Neutrophil (primary cell): ENCODE data around the gene MRPL37.

Source experiments
- H3K27ac ChIP-seq: fragments of 200-600 bp; sonication (generic); 2 replicates; pipeline ENCODE4 v1.5.1; 2016; ENCODE audit warnings: mild to moderate bottlenecking, moderate library complexity
- H3K27me3 ChIP-seq: fragments of 200-600 bp; sonication (generic); 2 replicates; pipeline ENCODE4 v1.6.0; 2016; ENCODE audit warnings: mild to moderate bottlenecking
- H3K36me3 ChIP-seq: fragments of 200-600 bp; sonication (generic); 2 replicates; pipeline ENCODE4 v1.5.1; 2017
- H3K4me1 ChIP-seq, 2 experiments: fragments of 200-600 bp in 1 of 2; sonication (generic) in 1 of 2; 1 replicate in 1 of 2; 2 replicates in 1 of 2; pipeline versions ENCODE4 v1.5.1 to v1.6.1; 2013 to 2016; ENCODE audit warnings: low read depth in 1 of 2, low read length in 1 of 2, mild to moderate bottlenecking in 1 of 2, moderate library complexity in 1 of 2; ENCODE audit not compliant: control insufficient read depth in 1 of 2, insufficient read depth in 1 of 2
- H3K4me3 ChIP-seq, 2 experiments: fragments of 200-600 bp in 1 of 2; sonication (generic) in 1 of 2; 1 replicate in 1 of 2; 2 replicates in 1 of 2; pipeline ENCODE4 v1.5.1; 2013 to 2016; ENCODE audit warnings: low read depth in 1 of 2, low read length in 1 of 2, mild to moderate bottlenecking in 1 of 2, moderate library complexity in 1 of 2
- H3K9me3 ChIP-seq: fragments of 200-600 bp; sonication (generic); 2 replicates; pipeline ENCODE4 v1.5.1; 2016
- TF ChIP-seq, protein P1 (sequence below): fragments of 200-600 bp; sonication (generic); IDR thresholded peaks from 2 replicates; pipeline ENCODE4 v1.5.1; 2016; ENCODE audit warnings: antibody characterized with exemption

Gene MRPL37

DNA sequence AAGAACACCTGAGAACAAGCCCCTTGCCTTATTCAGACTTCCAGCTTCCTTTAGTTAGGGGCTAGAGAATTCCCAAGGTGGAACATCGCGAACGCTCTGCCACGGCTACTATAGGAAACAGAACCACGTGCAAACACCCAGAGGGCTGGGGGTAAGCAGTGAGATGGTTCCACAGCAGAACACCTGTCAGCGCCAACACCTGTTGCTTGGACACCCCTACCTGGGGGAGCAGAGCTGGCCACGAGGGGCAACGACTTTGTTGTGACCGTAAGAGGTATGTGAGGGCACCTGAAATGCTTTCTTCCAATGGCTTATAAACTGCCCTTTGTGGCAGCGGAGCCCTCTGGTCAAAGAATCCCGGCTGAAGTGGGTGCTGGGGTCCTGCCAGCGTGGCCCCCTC is 50.7 kb downstream of the MRPL37 start:
- H3K4me1 ChIP-seq, result no peaks in the 10 kb centered on the region
- H3K27me3 ChIP-seq, result no peaks in the 10 kb centered on the region
- H3K4me3 ChIP-seq, result no peak overlapping the region
- TF ChIP-seq, protein P1, sequence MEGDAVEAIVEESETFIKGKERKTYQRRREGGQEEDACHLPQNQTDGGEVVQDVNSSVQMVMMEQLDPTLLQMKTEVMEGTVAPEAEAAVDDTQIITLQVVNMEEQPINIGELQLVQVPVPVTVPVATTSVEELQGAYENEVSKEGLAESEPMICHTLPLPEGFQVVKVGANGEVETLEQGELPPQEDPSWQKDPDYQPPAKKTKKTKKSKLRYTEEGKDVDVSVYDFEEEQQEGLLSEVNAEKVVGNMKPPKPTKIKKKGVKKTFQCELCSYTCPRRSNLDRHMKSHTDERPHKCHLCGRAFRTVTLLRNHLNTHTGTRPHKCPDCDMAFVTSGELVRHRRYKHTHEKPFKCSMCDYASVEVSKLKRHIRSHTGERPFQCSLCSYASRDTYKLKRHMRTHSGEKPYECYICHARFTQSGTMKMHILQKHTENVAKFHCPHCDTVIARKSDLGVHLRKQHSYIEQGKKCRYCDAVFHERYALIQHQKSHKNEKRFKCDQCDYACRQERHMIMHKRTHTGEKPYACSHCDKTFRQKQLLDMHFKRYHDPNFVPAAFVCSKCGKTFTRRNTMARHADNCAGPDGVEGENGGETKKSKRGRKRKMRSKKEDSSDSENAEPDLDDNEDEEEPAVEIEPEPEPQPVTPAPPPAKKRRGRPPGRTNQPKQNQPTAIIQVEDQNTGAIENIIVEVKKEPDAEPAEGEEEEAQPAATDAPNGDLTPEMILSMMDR, result no peak
- H3K36me3 ChIP-seq, result peaks cover 6% of the 10 kb centered on the region
- no peaks in the 10 kb centered on the region for H3K9me3 ChIP-seq
- H3K27ac ChIP-seq, result no peak overlapping the region

DNA sequence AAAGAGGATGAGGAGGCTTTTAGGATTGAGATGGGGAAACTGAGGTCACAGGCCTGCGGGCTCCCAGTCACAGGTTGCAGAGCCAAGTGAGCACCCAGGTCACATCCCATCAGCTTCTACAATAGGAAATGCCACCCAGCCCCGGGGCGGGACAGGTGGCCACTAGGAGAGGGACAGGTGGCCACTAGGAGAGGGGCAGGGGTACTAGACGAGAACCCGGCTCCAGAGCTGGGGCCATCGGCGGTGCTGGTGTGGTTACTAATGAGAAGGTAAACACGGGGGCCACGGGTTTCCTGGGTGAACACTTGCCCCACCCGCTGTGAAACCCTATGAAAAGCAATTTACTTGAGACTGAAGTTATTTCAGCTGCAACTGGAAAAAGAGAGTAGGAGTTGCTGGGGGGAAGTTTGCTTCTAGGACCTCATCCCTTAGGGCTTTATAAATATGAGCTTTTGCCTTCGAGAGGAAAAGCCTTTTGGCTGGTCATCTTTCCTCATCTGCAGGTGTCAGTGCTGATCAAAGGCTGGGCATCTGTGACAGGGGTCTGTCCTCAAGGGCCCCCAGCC is 52.5 kb downstream of the MRPL37 start:
- Histone ChIP-seq H3K4me1 (no peaks in the 10 kb centered on the region), H3K36me3 (peaks cover 6% of the 10 kb centered on the region)

DNA sequence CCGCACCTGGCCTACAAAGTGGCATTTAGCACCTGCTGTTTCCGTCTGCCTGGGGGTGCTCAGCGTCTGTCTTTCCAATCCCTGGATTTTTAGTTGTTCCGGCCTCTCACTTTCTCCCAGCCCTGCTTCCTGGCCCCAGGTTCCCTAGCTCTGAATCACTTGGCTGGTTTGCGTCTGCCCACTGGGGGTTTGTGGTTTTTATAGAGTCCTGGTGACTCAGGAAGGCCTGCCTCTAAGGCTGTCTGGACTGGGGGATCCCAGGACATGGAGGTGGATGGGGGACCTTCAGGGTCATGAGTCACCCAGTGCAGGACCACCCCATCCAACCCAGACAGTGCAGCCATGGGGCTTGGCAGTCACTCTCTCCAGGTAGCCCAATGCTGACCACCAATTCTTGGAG is 53.5 kb downstream of the MRPL37 start:
- Histone ChIP-seq H3K27ac (no peak overlapping the region), H3K27me3 (no peaks in the 10 kb centered on the region), H3K9me3 (no peaks in the 10 kb centered on the region), H3K4me1 (no peaks in the 10 kb centered on the region), H3K36me3 (no peaks in the 10 kb centered on the region), H3K4me3 (no peak overlapping the region)
- TF ChIP-seq, protein P1, result no peak

More for the DNA sequence above, 52.5 kb downstream of the MRPL37 start:
- H3K27me3 ChIP-seq, result no peaks in the 10 kb centered on the region
- H3K9me3 ChIP-seq, result no peaks in the 10 kb centered on the region
- no peak overlapping the region for H3K27ac ChIP-seq
- TF ChIP-seq, protein P1, result no peak
- H3K4me3 ChIP-seq, result no peak overlapping the region

DNA sequence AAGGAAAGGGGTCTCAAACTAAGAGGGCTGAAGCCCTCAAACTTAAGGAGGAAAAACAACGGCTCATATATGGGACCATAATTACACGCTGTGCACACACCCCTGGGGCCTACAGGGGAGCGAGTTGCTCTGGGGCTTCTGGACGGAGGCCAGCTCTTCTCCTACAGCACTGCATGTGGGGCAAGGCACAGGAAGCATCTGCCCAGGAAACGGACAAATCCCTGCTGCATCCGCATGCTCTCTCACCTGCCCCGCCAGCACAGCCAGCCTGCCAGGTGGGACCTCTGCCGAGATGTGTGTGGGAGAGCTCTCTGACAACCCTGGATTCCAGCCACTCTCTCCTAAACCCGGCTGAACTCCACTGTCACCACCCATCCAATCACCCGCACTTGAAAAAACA is 54.1 kb downstream of the MRPL37 start:
- TF ChIP-seq, protein P1, result no peak
- no peak overlapping the region for H3K27ac ChIP-seq
- H3K4me1 ChIP-seq, result no peaks in the 10 kb centered on the region
- H3K4me3 ChIP-seq, result no peak overlapping the region
- H3K27me3 ChIP-seq, result no peaks in the 10 kb centered on the region
- H3K9me3 ChIP-seq, result no peaks in the 10 kb centered on the region
- no peaks in the 10 kb centered on the region for H3K36me3 ChIP-seq

DNA sequence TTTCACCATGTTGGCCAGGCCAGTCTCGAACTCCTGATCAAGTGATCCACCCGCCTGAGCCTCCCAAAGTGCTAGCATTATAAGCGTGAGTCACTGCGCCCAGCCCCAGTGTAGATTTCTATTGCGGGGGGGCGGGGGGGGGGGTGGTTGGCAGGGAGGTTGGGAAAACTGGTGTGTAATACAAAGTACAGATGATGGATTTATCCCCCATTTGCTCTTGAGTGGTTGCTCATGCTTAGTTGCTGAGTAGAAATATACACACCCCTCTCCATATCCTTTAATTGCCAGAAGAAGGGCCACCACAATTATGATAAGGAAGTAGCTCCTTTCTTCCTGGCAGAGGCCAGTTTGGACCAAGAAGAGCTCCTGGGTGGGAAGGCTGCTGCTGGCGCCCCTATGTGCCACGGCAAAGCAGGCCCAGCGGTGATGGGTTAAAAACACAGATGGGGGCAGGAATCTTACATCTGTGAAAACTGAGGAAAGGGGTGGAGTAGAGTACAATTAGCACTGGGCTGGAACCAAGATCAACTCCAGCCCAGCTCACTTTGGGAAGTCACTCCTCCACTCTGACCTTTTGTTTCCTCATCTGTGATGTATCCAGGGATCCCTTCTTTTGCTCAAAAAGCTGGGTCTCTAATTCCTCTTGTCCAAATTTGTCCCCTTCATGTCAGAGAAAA is 55.2 kb downstream of the MRPL37 start:
- no peak overlapping the region for H3K27ac ChIP-seq
- TF ChIP-seq, protein P1, result no peak
- no peaks in the 10 kb centered on the region for H3K4me1 ChIP-seq
- no peaks in the 10 kb centered on the region for H3K36me3 ChIP-seq
- no peak overlapping the region for H3K4me3 ChIP-seq
- H3K9me3 ChIP-seq, result no peaks in the 10 kb centered on the region
- H3K27me3 ChIP-seq, result no peaks in the 10 kb centered on the region
